ENCODE measurements around the gene ANKMY1.
A peak's percentile ranks its signal among the peaks of the same experiment; 100 is the strongest.

The ANKMY1 gene

GRCh38 chr2:240462073-240462706 lies 95.6 kb downstream of the ANKMY1 start:
- TF ChIP-seq CTCF (IDR thresholded peaks at IDR 0.05) (no peak), ZFX (IDR thresholded peaks at IDR 0.05; ENCODE audit: borderline replicate concordance) (no peak)
- no peak overlapping the region for H3K27ac ChIP-seq

GRCh38 chr2:240461471-240462072 lies 96.2 kb downstream of the ANKMY1 start:
- no peak overlapping the region for H3K27ac ChIP-seq
- TF ChIP-seq ZFX (IDR thresholded peaks at IDR 0.05; ENCODE audit: borderline replicate concordance) = no peak
- no peak for TF ChIP-seq CTCF (IDR thresholded peaks at IDR 0.05)

GRCh38 chr2:240460781-240461431 lies 96.9 kb downstream of the ANKMY1 start:
- no peak for TF ChIP-seq ZFX (IDR thresholded peaks at IDR 0.05; ENCODE audit: borderline replicate concordance)
- peak; percentile 26 for TF ChIP-seq CTCF (IDR thresholded peaks at IDR 0.05)
- no peak overlapping the region for H3K27ac ChIP-seq

DNA sequence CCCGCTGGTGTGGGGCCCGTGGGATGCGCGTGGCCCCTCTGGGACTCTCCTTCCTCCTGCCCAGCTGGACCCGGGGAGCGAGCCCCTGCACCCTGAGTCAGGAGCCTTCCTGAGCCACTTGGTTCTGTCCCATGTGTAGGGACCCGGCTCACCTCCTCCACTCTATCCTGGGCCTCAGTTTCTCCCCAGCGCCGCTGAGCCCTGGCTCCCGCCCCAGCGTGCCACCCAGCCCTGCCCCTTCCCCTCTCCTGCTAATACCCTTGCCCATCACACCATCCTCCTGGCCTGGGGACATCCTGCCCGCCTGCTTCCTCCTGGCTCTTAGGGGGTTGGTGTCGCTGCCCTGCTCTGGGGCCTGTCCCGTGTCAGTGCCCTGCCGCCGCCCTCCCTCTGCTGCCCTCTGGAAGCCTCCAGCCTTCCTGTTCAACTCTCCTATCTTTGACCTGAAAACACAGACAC lies 97.5 kb downstream of the ANKMY1 start:
- no peak overlapping the region for H3K27ac ChIP-seq
- no peak for TF ChIP-seq CTCF (IDR thresholded peaks at IDR 0.05)
- TF ChIP-seq ZFX (IDR thresholded peaks at IDR 0.05; ENCODE audit: borderline replicate concordance) = no peak

- no peak overlapping the region for H3K27ac ChIP-seq
- no peak for TF ChIP-seq ZFX (IDR thresholded peaks at IDR 0.05; ENCODE audit: borderline replicate concordance)
- TF ChIP-seq CTCF (IDR thresholded peaks at IDR 0.05) = no peak
These were observed 98.2 kb downstream of the ANKMY1 start for GRCh38 chr2:240459401-240460252.

DNA sequence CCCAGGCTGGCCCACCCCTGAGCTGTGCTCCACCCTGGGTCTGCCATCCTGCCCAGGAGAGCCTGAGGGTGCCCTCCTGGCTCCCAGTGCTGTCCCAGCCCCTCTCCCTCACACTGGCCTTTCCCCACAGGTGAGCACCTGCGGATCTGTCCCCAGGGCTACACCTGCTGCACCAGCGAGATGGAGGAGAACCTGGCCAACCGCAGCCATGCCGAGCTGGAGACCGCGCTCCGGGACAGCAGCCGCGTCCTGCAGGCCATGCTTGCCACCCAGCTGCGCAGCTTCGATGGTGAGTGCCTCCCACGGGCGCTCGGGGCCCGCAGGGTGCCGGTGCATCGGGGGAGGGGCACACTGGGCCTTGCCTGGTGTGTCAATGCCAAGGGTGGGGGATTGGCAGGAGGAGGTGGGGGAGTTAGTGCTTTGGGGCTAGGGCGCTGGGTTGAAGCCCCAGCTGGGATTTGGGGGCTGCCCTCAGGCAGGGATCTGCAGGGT lies 98.8 kb downstream of the ANKMY1 start:
- TF ChIP-seq ZFX (IDR thresholded peaks at IDR 0.05; ENCODE audit: borderline replicate concordance) (no peak), CTCF (IDR thresholded peaks at IDR 0.05) (no peak)

More for the DNA sequence above, 98.8 kb downstream of the ANKMY1 start:
- H3K27ac ChIP-seq = no peak overlapping the region

Measured in 22Rv1 (cell line).